ENCODE data around the gene TTC9B. TPM values are rescaled to one million over a fixed set of nuclear protein-coding genes. Genes with fewer than 3 reads are reported as not detected.

The TTC9B gene
- total and polyA plus RNA-seq, 11 donors: not detected

GRCh38 chr19:40191836-40192646 is 26.1 kb downstream of the TTC9B start:
- WGBS, 4 donors: 15 to 26% (median 17%) methylated on average over 34 to 62 of the region's 62 CpGs
- H3K4me1 ChIP-seq: peaks cover 0 to 26% (median 12%) of the 10 kb centered on the region in 12 donors
- H3K27ac ChIP-seq: peak overlapping the region in 9 of 12 donors; percentile 38 to 99 (median 95)
- TF ChIP-seq CTCF (IDR thresholded peaks at IDR 0.05) (no peak), POLR2A (IDR thresholded peaks at IDR 0.05) (no peak)
- H3K9me3 ChIP-seq: no peaks in the 10 kb centered on the region
- peak in 2 of 4 donors; percentile 22 to 27 for ATAC-seq
- DNase-seq: peak in 4 of 5 donors; percentile 17 to 54 (median 41)
- H3K27me3 ChIP-seq: no peaks in the 10 kb centered on the region
- no peaks in the 10 kb centered on the region for H3K36me3 ChIP-seq
- H3K4me3 ChIP-seq: peak overlapping the region; percentile 77 to 100 (median 97)
- intact Hi-C loops (cut with DNase I): no loop called here

GRCh38 chr19:40190891-40191835 is 27.0 kb downstream of the TTC9B start, which contains the start of gene MAP3K10:
TSS of gene MAP3K10 (plus strand) at chr19:40191426. CDS start at chr19:40192032, 606 bp downstream.
- intact Hi-C loops (cut with DNase I): no loop called here
- 0 to 1% (median 0%) methylated on average over 36 to 116 of the region's 116 CpGs for WGBS, 4 donors
- H3K36me3 ChIP-seq: no peaks in the 10 kb centered on the region

GRCh38 chr19:40184273-40184672 is 33.9 kb downstream of the TTC9B start:
- Histone ChIP-seq H3K27ac (no peak overlapping the region), H3K36me3 (no peaks in the 10 kb centered on the region), H3K4me1 (no peaks in the 10 kb centered on the region), H3K4me3 (no peak overlapping the region), H3K27me3 (no peaks in the 10 kb centered on the region), H3K9me3 (no peaks in the 10 kb centered on the region)
- WGBS, 4 donors: 78 to 89% (median 86%) methylated on average over 1 of the region's 1 CpG
- intact Hi-C loops (cut with DNase I): no loop called here
- DNase-seq: no peak
- TF ChIP-seq CTCF (IDR thresholded peaks at IDR 0.05) (no peak), POLR2A (IDR thresholded peaks at IDR 0.05) (no peak)
- no peak for ATAC-seq

More at GRCh38 chr19:40190891-40191835, 27.0 kb downstream of the TTC9B start, which contains the start of gene MAP3K10:
- peak within 1 kb of the TSS; percentile 77 to 100 (median 97) for H3K4me3 ChIP-seq
- no peaks in the 10 kb centered on the region for H3K9me3 ChIP-seq
- DNase-seq: peak; percentile 79 to 90 (median 81)
- TF ChIP-seq POLR2A (IDR thresholded peaks at IDR 0.05) (peak in 1 of 2 donors; percentile 37), CTCF (IDR thresholded peaks at IDR 0.05) (no peak)
- peak within 1 kb of the TSS; percentile 92 to 99 (median 97) for H3K27ac ChIP-seq
- H3K27me3 ChIP-seq: no peaks in the 10 kb centered on the region
- ATAC-seq: peak; percentile 85 to 96 (median 96)
- peaks cover 0 to 26% (median 12%) of the 10 kb centered on the region in 12 donors for H3K4me1 ChIP-seq

Measured in heart left ventricle (tissue), 16 donors.